ENCODE measurements around the gene AP5Z1.
A peak's percentile ranks its signal among the peaks of the same experiment; 100 is the strongest.

Gene AP5Z1

GRCh38 chr7:4775250-4775847 is at the start of gene AP5Z1:
AP5Z1 (plus strand) TSS chr7:4775623; CDS start chr7:4775716, 93 bp downstream.
- DNase-seq (ENCODE audit: extremely low spot score, insufficient read length, low read depth) (peak; percentile 99), FAIRE-seq (peak; percentile 98)

- DNase-seq (ENCODE audit: extremely low spot score, insufficient read length, low read depth), result no peak
- no peak for FAIRE-seq
These were observed 49.5 kb upstream of the AP5Z1 start for GRCh38 chr7:4725850-4726450.

- DNase-seq (ENCODE audit: extremely low spot score, insufficient read length, low read depth), result no peak
These were observed 48.9 kb upstream of the AP5Z1 start for GRCh38 chr7:4726566-4726965.

GRCh38 chr7:4727914-4728705 is 47.3 kb upstream of the AP5Z1 start:
- FAIRE-seq, result no peak

More at GRCh38 chr7:4726566-4726965, 48.9 kb upstream of the AP5Z1 start:
- FAIRE-seq, result no peak

GRCh38 chr7:4729266-4729665 is 46.2 kb upstream of the AP5Z1 start:
- FAIRE-seq (no peak), DNase-seq (ENCODE audit: extremely low spot score, insufficient read length, low read depth) (no peak)

More at GRCh38 chr7:4727914-4728705, 47.3 kb upstream of the AP5Z1 start:
- no peak for DNase-seq (ENCODE audit: extremely low spot score, insufficient read length, low read depth)

- no peak for DNase-seq (ENCODE audit: extremely low spot score, insufficient read length, low read depth)
- FAIRE-seq, result no peak
These were observed 45.1 kb upstream of the AP5Z1 start for GRCh38 chr7:4730276-4730675.

GRCh38 chr7:4730971-4731370 is 44.5 kb upstream of the AP5Z1 start:
- DNase-seq (ENCODE audit: extremely low spot score, insufficient read length, low read depth) (no peak), FAIRE-seq (no peak)

GRCh38 chr7:4731803-4732202 is 43.6 kb upstream of the AP5Z1 start:
- FAIRE-seq (no peak), DNase-seq (ENCODE audit: extremely low spot score, insufficient read length, low read depth) (no peak)

- DNase-seq (ENCODE audit: extremely low spot score, insufficient read length, low read depth) (no peak), FAIRE-seq (no peak)
These were observed 41.4 kb upstream of the AP5Z1 start for GRCh38 chr7:4733936-4734528.

- FAIRE-seq, result no peak
- no peak for DNase-seq (ENCODE audit: extremely low spot score, insufficient read length, low read depth)
These were observed 40.7 kb upstream of the AP5Z1 start for GRCh38 chr7:4734587-4735345.

- DNase-seq (ENCODE audit: extremely low spot score, insufficient read length, low read depth) (no peak), FAIRE-seq (no peak)
These were observed 38.1 kb upstream of the AP5Z1 start for GRCh38 chr7:4737300-4737699.

GRCh38 chr7:4738711-4739527 is 36.5 kb upstream of the AP5Z1 start:
- no peak for FAIRE-seq
- no peak for DNase-seq (ENCODE audit: extremely low spot score, insufficient read length, low read depth)

GRCh38 chr7:4739528-4739992 is 35.9 kb upstream of the AP5Z1 start:
- DNase-seq (ENCODE audit: extremely low spot score, insufficient read length, low read depth) (no peak), FAIRE-seq (no peak)

GRCh38 chr7:4740796-4741195 is 34.6 kb upstream of the AP5Z1 start:
- no peak for FAIRE-seq
- DNase-seq (ENCODE audit: extremely low spot score, insufficient read length, low read depth), result no peak

- no peak for FAIRE-seq
These were observed 33.3 kb upstream of the AP5Z1 start for GRCh38 chr7:4742051-4742573.

GRCh38 chr7:4742852-4743251 is 32.6 kb upstream of the AP5Z1 start:
- no peak for DNase-seq (ENCODE audit: extremely low spot score, insufficient read length, low read depth)
- FAIRE-seq, result no peak

More at GRCh38 chr7:4742051-4742573, 33.3 kb upstream of the AP5Z1 start:
- DNase-seq (ENCODE audit: extremely low spot score, insufficient read length, low read depth), result no peak

GRCh38 chr7:4744391-4745264 is 30.8 kb upstream of the AP5Z1 start:
- DNase-seq (ENCODE audit: extremely low spot score, insufficient read length, low read depth), result peak; percentile 62
- peak; percentile 76 for FAIRE-seq
